ENCODE results near the gene USH1G. TPM values are rescaled to one million over a fixed set of nuclear protein-coding genes. Genes with fewer than 3 reads are reported as not detected.

Gene USH1G
- total and polyA plus RNA-seq, 2 of the 13 experiments (the other 11 are each of a cell fraction or from before 2014, with no cell fraction given), result 0.04 TPM; not detected in 1

GRCh38 chr17:74972107-74972972, 49.3 kb upstream of the USH1G start, which contains the start of gene HID1 (continued):
- TF ChIP-seq ZNF260 (CRISPR knock-in tag; IDR thresholded peaks at IDR 0.05; ENCODE audit: borderline replicate concordance, low read depth), result no peak
- no peak for TF ChIP-seq ARNT2 (CRISPR knock-in tag; IDR thresholded peaks at IDR 0.05; ENCODE audit: low read depth)
- TF ChIP-seq, protein P1, sequence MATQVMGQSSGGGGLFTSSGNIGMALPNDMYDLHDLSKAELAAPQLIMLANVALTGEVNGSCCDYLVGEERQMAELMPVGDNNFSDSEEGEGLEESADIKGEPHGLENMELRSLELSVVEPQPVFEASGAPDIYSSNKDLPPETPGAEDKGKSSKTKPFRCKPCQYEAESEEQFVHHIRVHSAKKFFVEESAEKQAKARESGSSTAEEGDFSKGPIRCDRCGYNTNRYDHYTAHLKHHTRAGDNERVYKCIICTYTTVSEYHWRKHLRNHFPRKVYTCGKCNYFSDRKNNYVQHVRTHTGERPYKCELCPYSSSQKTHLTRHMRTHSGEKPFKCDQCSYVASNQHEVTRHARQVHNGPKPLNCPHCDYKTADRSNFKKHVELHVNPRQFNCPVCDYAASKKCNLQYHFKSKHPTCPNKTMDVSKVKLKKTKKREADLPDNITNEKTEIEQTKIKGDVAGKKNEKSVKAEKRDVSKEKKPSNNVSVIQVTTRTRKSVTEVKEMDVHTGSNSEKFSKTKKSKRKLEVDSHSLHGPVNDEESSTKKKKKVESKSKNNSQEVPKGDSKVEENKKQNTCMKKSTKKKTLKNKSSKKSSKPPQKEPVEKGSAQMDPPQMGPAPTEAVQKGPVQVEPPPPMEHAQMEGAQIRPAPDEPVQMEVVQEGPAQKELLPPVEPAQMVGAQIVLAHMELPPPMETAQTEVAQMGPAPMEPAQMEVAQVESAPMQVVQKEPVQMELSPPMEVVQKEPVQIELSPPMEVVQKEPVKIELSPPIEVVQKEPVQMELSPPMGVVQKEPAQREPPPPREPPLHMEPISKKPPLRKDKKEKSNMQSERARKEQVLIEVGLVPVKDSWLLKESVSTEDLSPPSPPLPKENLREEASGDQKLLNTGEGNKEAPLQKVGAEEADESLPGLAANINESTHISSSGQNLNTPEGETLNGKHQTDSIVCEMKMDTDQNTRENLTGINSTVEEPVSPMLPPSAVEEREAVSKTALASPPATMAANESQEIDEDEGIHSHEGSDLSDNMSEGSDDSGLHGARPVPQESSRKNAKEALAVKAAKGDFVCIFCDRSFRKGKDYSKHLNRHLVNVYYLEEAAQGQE (IDR thresholded peaks at IDR 0.05; ENCODE audit: borderline replicate concordance in 1 of 2, low read depth in 1 of 2, low read length in 2 of 2), result no peak
- peak; percentile 36; the same call in 1 of the 2 replicates for TF ChIP-seq ZNF709 (CRISPR knock-in tag; IDR thresholded peaks at IDR 0.05)
- no peak for TF ChIP-seq SKI (IDR thresholded peaks at IDR 0.05; ENCODE audit: partially characterized antibody)
- no peak; the same call in 1 of the 2 replicates for TF ChIP-seq NRL (CRISPR knock-in tag; IDR thresholded peaks at IDR 0.05; ENCODE audit: borderline replicate concordance)
- TF ChIP-seq, protein P2, sequence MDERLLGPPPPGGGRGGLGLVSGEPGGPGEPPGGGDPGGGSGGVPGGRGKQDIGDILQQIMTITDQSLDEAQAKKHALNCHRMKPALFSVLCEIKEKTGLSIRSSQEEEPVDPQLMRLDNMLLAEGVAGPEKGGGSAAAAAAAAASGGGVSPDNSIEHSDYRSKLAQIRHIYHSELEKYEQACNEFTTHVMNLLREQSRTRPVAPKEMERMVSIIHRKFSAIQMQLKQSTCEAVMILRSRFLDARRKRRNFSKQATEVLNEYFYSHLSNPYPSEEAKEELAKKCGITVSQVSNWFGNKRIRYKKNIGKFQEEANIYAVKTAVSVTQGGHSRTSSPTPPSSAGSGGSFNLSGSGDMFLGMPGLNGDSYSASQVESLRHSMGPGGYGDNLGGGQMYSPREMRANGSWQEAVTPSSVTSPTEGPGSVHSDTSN (CRISPR knock-in tag; IDR thresholded peaks at IDR 0.05), result no peak
- TF ChIP-seq, protein P3, sequence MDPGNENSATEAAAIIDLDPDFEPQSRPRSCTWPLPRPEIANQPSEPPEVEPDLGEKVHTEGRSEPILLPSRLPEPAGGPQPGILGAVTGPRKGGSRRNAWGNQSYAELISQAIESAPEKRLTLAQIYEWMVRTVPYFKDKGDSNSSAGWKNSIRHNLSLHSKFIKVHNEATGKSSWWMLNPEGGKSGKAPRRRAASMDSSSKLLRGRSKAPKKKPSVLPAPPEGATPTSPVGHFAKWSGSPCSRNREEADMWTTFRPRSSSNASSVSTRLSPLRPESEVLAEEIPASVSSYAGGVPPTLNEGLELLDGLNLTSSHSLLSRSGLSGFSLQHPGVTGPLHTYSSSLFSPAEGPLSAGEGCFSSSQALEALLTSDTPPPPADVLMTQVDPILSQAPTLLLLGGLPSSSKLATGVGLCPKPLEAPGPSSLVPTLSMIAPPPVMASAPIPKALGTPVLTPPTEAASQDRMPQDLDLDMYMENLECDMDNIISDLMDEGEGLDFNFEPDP (CRISPR knock-in tag; conservative IDR thresholded peaks at IDR 0.05), result 0 out of 2 replicates have a peak, but pooled peaks have one; percentile 88
- TF ChIP-seq ERF (CRISPR knock-in tag; IDR thresholded peaks at IDR 0.05), result no peak
- TF ChIP-seq, protein P4, sequence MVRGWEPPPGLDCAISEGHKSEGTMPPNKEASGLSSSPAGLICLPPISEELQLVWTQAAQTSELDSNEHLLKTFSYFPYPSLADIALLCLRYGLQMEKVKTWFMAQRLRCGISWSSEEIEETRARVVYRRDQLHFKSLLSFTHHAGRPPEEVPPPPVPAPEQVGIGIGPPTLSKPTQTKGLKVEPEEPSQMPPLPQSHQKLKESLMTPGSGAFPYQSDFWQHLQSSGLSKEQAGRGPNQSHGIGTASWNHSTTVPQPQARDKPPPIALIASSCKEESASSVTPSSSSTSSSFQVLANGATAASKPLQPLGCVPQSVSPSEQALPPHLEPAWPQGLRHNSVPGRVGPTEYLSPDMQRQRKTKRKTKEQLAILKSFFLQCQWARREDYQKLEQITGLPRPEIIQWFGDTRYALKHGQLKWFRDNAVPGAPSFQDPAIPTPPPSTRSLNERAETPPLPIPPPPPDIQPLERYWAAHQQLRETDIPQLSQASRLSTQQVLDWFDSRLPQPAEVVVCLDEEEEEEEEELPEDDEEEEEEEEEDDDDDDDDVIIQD (CRISPR knock-in tag; IDR thresholded peaks at IDR 0.05; ENCODE audit: low read depth), result no peak
- no peak for TF ChIP-seq ZBTB8A (CRISPR knock-in tag; IDR thresholded peaks at IDR 0.05; ENCODE audit: borderline replicate concordance, low read depth)
- no peak for TF ChIP-seq GABPA (IDR thresholded peaks at IDR 0.05; ENCODE audit: low read depth, low read length)
- TF ChIP-seq GABPA (CRISPR knock-in tag; IDR thresholded peaks at IDR 0.05; ENCODE audit: low read depth), result no peak
- peak; percentile 66; the same call in 1 of the 2 replicates for TF ChIP-seq ZBTB7A (CRISPR knock-in tag; IDR thresholded peaks at IDR 0.05)
- TF ChIP-seq TCF7 (IDR thresholded peaks at IDR 0.05; ENCODE audit: low read depth), result no peak
- TF ChIP-seq ZBTB34 (CRISPR knock-in tag; IDR thresholded peaks at IDR 0.05), result no peak

All from HepG2 (cell line).